ENCODE results near the gene PTPRT.

GRCh38 chr20:42936482-42936881 is 253.2 kb downstream of the PTPRT start:
- TF ChIP-seq POLR2A (IDR thresholded peaks at IDR 0.05; ENCODE audit: low read depth, low read length) (no peak), POLR2AphosphoS5 (IDR thresholded peaks at IDR 0.05; ENCODE audit: low read depth, low read length) (no peak), TAF1 (IDR thresholded peaks at IDR 0.05; ENCODE audit: borderline replicate concordance, low read depth, low read length) (no peak)

Measured in GM12892 (cell line).